Glomerular endothelial cell (primary cell): ENCODE results near the gene WIPF3. TPM values are rescaled to one million over a fixed set of nuclear protein-coding genes. Genes with fewer than 3 reads are reported as not detected.
"Not testable (repeated sequence)": the region's sequence is repeated elsewhere in the genome, so short reads cannot be mapped to it uniquely, and the experiment has no call there.

Experiments
- DNase-seq: peaks from one replicate; pipeline ENCODE4 v3.0.0-alpha.2; 2011; ENCODE audit warnings: low read depth, low spot score; ENCODE audit errors: extremely low read depth
- total RNA-seq: library from RNA; depleted of rRNA; stranded (reverse); fragments of >200 nt; gene quantifications from 2 replicates; pipeline ENCODE4 v1.2.3, GENCODE V29; 2015

The WIPF3 gene
- total RNA-seq, 1 donor from 2014 or later: not detected

DNA sequence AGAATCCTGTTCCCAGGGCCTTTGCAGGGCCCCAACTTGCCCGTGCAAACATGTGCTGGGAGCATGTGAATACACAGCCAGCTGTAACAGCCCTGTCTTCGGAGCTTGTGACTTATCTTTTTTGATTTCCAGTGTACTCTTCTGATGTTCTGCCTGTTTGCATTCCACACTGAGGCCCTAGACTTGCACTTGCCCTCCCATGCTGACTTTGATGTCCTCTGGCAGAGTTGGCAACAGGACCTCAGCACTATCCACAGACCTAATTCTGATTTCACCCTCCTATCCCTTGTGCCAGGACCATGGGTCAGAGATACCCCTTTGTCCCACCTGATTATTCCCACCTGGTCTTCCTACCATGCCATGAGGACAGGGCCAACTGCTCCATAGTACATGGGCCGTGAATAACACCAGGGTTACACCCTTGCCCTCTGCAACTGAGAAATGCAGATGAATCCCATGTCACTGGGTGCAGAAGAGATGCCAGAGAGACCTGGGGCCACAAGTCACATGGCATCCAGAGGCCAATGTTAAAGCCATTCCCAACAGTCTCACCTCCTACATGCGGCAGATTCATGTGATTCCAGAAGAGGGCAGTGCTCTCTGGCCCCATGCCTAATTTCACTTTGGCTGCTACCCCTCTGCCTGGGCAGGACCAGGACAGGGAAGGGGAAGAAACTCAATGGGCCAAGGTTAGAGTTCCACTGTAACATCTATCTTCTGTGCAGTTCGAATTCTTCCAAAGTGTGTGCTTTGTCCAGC is 140.3 kb downstream of the WIPF3 start:
- DNase-seq: peak; percentile 4

DNA sequence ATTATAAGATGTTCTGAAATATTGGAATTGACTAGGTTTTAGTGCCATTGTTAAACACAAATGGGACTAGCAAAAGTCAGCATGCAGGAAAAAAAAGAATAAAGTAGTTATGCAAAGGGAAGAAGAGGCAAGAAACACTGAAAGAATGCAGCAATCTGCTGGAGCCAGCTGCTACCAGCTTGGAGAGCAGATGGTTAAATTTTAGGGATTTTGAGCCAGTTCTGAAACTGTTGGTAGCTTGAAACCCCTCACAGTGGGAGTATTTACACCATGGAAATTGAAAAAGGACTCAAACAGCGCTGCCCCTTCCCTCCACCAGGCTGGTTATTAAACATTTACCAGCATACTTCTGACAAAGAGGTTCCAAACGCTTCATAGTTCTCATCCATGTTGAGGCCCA is 142.3 kb downstream of the WIPF3 start:
- no peak for DNase-seq

DNA sequence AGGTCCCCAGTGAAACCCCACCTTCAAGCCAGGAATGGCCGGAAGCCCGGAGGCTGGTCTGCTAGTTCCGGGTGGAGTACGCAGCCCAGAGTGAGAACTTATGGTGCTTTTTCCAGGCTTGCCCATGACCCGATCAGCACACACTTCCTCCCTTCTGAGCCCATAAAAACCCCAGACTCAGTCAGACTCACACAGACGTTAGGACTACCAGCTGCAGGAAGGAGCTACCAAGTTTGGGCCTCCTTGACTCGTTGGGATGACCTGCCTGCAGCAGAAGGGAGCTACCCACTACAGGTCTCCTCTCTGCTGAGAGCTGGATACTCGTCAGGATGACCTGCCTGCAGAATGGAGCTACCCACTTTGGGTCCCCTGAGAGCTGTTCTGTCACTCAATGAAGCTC is 144.2 kb downstream of the WIPF3 start:
- no peak for DNase-seq

DNA sequence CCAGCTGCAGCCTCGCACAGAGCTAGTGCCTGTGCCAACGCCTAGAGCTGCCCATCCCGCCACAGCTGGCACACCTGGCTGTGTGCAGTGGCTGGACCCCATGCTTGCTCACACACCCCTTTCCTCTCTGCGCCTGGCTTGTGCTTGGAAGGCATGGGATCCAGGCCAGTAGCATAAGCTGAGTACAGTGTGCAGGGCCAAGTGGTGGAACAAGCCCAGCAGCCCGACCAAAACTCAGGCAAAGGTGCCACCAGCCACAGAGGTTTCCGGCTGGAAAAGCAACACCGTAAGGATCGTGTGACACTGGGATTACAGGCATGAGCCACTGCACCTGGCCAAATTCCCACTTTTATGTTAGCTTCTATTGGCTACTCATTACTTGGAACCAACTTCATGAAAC is 144.9 kb downstream of the WIPF3 start:
- no peak for DNase-seq

DNA sequence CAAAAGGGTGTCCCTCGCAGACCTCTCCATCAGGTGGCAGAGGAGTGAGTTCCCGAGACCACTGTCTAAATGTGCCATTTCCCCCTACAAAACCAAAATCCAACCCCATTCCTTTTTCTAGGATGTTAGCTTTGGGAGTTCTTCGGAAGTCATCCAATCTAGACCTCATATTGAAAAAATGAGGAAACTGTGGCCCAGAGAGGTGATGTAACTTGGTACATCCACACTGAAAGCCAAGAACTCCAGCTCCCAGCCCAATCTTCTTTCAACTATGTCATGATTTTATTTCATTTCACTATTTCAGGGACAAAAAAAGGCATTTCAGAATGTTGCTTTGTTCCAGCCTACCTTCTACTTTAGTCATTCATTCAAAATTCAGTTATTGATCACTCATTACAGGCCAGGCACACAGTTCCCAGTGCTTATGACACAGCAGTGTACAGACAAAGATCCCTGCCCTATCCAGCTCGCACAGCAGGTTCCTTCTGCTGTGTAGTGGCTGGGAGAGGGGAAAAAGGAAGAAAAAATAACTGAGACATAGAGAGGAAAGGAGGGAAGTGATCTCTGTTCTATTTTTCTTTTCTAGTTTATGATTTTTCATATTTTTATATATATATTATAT is 147.5 kb downstream of the WIPF3 start:
- DNase-seq: no peak

DNA sequence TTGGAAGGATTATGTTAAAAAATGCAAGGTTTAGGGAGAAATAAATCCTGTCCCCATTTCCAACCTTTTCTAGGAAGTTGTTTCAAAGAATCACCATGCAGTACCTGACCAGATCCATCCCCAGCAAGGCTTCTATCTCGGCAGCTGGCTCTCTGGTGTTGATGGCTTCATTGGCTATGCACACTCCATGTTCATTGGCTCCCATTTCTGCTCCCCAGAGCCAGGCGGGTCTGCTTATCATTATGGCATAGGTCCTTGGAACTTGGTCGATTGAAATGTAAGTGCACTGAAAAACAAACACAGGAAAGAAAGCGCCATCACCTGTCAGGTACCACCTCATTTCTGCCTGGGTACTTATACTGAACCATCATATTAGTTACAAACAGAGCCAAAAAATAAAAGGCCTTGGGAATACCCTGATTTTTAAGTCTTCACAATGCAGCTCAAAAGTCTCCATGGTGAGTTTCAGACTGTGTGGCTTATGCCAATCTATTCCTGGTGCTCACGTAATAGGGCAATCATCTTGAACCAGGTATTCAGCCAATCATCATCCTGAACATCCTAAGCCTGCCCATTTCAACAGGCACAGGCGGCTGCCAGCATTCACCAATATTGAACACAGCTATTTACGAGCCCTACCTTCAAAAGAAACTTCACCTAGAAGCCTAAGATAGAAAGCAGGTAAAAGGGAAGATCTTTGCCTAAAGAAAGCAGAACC is 148.9 kb downstream of the WIPF3 start:
- no peak for DNase-seq

DNA sequence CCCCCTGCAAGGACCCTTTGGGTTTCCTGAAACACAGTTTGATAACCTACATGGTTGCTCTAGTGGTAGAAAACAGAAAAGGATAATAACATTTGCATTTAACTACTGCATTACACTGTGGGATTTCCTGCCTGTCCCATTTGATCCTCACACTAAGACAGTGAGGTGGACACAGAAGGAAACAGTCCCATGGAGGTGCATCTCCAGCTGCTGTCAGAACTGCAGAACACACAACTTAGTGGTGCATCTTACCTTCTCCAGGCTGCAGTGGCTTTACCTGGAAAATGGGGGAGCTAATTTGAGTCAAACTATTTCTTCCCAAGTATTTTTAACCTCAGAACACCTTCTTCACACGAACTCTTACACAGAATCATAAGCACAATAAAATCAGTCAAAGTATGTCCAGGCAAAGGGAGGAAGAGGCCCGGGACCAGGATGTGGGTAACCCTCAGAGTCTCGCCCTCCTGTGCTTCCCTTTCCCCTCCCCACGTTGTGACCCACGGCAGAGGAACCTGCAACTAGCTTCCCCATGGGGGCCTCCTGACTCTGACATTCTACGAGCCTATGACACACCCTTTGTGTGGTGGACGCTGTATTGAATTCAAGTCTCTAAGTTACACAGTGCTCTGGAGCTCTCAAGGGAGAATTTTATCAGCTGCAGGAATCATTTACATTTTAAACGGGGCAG is 149.6 kb downstream of the WIPF3 start:
- DNase-seq: no peak

DNA sequence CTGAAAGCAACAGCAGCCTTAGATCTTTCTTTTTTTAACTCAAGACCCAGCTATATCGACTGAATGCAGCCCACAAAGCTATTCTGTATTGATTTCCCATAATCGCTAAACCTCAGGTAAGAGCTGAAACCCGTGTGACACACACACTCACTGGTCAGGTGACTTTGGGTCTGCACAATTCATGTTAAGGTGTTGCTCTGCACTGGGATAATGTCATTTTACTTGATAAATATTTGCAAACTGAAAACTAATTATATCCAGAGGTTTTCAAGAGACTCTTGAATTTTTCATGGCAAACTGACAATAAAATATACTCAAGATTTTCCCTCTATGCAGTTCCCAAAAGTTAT is 150.2 kb downstream of the WIPF3 start:
- no peak for DNase-seq

DNA sequence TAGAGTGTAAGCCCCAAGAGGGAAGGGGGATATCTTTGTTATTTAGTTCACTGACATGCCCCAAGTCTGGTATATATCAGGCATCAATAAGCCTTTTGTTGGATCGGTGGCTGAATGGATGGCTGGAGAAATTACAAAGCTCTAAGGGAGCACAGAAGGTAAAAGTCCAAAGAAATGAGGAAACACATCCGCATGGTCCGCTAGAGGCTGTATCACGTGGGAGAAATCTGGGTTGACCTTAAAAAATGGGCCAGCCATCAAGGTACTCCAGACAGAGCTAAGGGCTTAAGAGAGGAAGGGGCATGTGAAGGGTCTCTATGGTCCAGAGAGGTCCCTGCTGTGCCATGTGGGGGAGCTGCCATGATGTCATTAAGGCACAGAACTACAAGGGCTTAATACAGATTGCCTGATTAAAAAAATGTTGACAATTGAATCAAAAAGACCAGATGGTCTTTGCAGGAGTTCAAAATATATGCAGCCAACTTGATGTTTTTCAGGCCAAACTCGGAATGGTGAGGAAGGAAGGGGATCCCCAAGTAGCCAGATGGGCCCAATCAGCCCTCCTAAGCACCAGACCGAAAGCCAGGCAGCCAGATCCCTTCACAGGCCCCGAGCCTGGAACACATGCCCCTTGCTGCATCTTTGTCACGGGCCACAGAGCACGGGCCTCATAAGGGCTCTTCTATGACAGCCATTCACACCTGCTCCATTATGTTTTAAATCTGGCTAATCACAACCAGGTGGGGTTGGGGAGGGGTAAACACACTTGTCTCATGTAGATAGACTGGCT is 151.4 kb downstream of the WIPF3 start:
- no peak for DNase-seq

DNA sequence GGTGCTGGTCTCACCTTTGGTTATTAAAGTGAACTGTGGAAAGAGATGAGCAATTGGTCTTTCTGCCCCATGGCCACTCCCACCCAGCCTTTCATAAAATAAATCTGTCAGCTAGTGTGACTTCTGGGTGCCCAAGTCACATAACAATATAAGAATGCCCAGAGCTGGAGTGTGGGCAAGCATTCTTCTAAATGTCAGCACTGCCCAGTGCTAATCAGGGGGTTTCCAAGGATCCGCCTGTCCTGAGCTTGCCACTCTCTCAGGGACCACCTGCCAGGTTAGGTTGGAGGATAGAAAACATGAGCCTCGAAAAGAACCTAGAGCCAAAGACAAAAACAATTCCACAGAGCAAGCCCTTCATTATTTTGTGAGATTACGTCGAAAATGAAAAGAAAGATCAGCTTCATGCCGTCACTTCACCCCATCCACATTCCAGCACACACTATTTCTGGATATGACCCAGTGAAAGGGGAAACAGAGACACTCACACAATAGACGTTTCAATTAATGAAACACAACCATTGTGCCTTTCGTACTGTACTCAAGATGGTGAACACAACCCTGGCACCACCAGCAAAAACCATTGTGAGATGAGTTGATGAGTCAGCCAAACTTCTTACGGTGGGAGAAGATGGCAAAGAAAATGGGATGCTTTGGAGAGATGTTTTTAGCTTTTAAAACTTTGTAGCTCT is 152.5 kb downstream of the WIPF3 start:
- DNase-seq: no peak

DNA sequence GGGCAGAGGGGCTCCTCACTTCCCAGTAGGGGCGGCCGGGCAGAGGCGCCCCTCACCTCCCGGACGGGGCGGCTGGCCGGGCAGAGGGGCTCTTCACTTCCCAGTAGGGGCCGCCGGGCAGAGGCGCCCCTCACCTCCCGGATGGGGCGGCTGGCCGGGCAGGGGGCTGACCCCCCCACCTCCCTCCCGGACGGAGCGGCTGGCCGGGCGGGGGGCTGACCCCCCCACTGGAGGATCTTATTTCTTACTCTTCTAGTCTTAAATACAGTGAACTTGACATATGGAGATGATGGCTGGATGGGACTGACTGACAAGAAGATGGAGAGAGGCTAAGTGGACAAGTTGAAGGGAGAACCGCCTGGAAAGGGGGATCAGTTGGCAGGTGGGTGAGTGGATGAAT is 155.3 kb downstream of the WIPF3 start:
- not testable (repeated sequence) for DNase-seq

DNA sequence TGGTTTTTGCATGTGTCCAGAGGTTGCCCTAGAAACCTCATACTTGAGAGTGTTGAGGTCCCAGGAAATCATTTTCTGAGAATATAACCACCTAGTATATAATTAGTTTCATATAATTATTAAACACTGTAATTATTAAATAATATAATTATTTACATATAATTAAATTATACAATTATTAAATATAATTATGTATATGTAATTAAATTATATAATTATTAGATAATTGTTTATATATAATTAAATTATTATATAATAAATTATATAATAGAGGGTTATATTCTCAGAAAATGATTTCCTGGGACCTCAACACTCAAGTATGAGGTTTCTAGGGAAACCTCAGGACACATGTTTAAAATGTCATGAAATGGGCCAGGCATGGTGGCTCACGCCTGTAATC is 155.7 kb downstream of the WIPF3 start:
- DNase-seq: no peak

DNA sequence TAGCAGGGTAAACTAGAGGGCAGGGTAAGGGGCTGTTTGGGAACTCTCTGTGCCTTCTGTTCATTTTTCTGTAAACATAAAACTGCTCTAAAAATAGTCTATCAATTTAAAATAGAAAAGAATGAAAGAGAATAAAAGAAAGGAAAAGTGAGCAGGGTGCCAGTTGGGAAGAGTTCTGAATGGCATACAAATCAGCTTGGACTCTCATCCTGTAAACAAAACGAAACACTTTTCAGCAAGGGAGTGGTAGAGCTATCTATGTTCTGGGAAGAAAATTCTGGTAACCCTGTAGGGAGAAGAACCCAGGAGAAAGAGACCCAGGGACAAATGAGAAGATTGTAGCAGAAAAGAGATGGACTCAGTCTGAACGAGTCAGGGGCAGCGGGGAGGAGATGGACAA is 158.7 kb downstream of the WIPF3 start:
- DNase-seq: no peak

Other genes starting within 250 kb of the WIPF3 start
- 0.23 TPM in 1 of 2 replicates, not detected in the other for gene PRR15, start 242.7 kb upstream of the WIPF3 start, total RNA-seq
- 113 and 124 TPM in 2 replicates for gene SCRN1, start 183.3 kb downstream of the WIPF3 start, total RNA-seq
- gene FKBP14, start 220.2 kb downstream of the WIPF3 start, total RNA-seq: 22.1 TPM in 2 replicates
- 13.3 and 16.3 TPM in 2 replicates for gene PLEKHA8, start 221.9 kb downstream of the WIPF3 start, total RNA-seq